ENCODE results near the gene DNASE1. TPM values are rescaled to one million over a fixed set of nuclear protein-coding genes. Genes with fewer than 3 reads are reported as not detected.
A peak's percentile ranks its signal among the peaks of the same experiment; 100 is the strongest.
"Not testable (repeated sequence)": the region's sequence is repeated elsewhere in the genome, so short reads cannot be mapped to it uniquely, and the experiment has no call there.

Gene DNASE1
- 4.9 and 5.4 TPM in 2 replicates for total RNA-seq (2014; rRNA removed; shearing (Covaris generic))
- 4.8 and 8.2 TPM in 2 replicates for polyA plus RNA-seq (2014; cell fraction: nucleus; rRNA removed)

- peak; percentile 64 for DNase-seq (ENCODE audit: extremely low read depth, low read depth)
Observed at GRCh38 chr16:3654249-3654991, at the start of gene DNASE1. Gene DNASE1 (plus strand): TSS chr16:3654691. CDS start chr16:3655374, 683 bp downstream.

- DNase-seq (ENCODE audit: extremely low read depth, low read depth), result no peak
Observed at GRCh38 chr16:3606441-3606840, 48.0 kb upstream of the DNASE1 start.

DNA sequence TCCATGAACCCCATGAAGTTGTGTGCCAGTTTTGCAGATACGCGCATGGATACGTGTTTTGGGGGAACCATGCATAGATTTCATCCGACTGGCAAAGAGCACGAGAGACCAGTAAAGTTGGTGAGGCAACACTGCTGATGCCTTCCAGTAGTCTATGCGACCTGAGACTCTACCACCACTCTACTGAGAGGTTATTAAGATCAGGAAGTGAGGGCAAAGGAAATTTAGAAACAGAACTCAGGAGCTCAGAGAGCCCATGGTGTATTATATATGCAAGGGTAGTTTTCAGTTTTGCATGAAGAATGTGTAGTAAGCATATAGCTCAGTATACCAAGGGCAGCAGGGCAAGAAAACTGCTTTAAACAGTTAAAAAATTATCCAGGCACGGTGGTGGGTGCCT, 47.3 kb upstream of the DNASE1 start:
- DNase-seq (ENCODE audit: extremely low read depth, low read depth), result no peak

DNA sequence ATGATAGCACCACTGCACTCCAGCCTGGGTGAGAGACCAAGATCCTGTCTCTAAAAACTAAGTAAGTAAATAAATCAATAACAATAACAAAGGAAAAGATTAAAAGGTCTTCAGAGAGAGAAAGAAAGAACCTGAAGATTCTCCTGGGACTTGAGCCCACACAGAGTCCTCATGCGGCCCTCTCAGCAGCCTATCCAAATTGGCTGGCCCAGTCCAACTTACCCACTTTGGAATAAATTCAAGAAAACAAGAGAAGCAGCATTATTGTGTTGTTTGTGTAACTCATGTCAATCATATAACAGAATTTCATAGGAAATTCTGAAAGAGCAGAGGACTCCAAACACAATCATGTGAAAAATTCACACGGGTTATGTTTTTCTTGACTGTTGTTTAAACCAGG, 46.9 kb upstream of the DNASE1 start:
- no peak for DNase-seq (ENCODE audit: extremely low read depth, low read depth)

GRCh38 chr16:3608069-3608468, 46.4 kb upstream of the DNASE1 start:
- no peak for DNase-seq (ENCODE audit: extremely low read depth, low read depth)

- DNase-seq (ENCODE audit: extremely low read depth, low read depth), result not testable (repeated sequence)
Observed at GRCh38 chr16:3608976-3609375, 45.5 kb upstream of the DNASE1 start.

DNA sequence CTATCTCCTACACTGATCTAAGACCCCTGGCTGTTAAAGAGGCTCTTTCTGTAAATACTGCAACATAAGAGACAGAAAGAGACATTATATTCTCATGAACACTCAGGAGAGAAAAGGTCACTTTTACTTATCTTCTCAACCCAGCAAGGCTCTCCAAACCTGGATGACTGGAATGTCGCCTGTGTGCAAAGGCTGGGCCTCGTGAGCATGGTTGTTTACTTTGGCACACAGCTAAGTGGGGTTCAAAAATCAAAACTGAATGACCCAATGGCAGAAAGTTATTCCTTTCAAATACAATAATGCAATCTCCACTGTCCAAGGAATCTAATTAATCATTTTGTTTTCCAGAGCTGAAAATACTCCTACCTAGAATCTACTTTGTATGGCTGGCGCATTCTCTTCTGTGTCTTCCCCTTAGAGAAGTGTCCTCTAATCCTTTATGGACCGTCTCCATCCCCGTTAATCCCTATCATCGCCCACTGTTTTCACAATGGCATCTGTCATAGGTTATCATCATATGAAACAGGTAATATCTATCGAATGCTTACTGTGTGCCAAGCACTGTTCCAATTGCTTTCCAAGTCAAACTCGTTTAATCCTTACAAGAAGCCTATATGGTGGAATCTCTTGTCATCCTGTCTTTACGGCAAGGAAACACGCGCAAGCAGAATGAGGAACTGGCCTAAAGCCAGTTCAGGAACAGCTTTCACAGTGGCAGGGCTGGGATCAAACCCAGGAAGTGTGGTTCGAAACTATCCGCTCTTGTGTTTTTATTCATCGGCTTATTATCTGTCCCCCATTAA, 44.4 kb upstream of the DNASE1 start:
- DNase-seq (ENCODE audit: extremely low read depth, low read depth), result no peak

DNA sequence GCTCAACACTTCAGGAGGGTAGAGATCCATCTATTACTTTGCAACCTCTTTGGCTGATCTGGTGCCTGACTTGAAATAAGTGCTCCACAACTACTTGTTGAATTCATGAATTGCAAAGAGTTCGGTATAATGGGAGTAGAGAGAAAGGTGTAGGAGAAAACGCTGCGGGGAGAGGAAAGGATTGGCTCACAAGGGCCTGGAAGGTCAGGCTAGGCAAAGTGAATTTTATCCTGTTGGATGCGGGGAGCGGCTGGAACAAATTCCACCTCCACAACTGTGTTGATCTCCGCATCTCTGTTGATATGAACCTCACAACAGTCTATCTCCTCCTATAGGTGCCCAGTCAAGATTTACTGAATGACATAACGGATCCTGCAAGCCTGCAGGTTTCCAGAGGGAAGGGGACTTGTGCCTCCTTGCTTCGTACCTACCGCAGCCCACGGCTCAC, 43.8 kb upstream of the DNASE1 start:
- no peak for DNase-seq (ENCODE audit: extremely low read depth, low read depth)

- peak; percentile 90 for DNase-seq (ENCODE audit: extremely low read depth, low read depth)
Observed at GRCh38 chr16:3611146-3611975, 43.1 kb upstream of the DNASE1 start, which contains the start of gene SLX4. Gene SLX4 (minus strand): TSS chr16:3611606. CDS start chr16:3608964, 2,642 bp downstream.

DNA sequence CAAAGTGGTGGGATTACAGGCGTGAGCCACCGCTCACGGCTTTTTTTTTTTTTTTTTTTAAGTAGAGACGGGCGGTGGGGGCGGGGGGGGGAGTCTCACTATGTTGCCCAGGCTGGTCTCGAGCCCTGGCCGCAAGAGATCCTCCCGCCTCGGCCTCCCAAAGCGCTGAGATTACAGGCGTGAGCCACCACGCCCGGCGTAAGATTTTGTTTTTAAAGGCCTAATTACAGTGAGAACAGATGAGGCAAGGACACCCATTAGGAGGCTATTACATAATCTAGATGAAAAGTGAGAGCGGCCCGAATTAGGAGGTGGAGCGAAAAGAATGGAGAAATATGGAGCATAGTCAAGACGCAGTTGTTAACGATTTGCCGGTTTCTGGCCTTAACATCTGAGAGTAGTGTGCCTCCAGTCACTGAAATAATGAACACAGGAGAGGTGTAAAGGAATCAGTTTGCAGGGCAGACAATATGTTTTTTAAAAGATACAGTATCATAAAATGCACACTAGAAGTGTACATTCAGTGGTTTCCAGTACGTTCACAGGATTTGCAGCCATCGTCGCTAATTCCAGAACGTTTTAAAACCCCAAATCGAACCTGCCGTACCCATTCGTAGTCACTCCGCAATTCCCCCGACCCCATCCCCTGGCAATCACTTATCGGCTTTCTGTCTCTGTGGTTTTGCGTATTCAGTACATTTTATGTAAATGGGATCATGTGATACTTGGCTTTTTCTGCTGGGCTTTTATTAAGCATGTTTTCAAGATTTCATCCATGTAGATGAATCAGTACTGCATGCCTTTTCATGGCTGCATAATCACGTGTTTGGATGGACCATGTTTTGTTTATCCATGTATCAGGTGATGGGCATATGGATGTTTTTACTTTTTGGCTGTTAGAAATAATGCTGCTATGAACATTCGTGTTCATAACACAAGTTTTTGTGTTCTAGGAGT, 41.7 kb upstream of the DNASE1 start:
- DNase-seq (ENCODE audit: extremely low read depth, low read depth), result no peak

DNA sequence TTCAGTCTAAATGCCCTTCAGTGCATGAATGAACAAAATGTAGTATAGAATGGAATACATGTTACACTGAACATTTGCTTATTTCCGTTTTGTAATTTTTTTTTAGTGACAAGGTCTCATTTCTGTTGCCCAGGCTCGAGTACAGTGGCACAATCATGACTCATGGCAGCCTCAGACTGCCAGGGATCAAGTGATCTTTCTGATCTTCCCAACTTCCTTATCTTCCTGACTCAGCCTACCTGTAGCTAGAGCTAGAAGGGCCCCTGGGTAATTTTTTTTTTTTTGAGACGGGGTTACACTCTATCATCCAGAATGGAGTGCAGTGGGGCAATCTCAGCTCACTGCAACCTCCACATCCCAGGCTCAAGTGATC, 35.7 kb upstream of the DNASE1 start:
- no peak for DNase-seq (ENCODE audit: extremely low read depth, low read depth)

DNA sequence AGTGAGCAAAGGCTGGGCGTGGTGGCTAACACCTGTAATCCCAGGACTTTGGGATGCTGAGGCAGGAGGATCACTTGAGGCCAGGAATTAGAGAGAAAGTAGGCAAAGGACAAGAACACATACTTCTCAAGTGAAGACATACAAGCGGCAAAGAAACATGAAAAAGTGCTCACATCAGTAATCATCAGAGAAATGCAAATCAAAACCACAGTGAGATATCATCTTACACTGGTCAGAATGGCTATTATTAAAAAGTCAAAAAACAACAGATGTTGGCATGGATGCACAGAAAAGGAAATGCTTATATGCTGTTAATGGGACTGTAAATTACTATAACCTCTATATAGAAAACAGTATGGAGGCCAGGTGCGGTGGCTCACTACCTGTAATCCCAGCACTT, 30.8 kb upstream of the DNASE1 start:
- no peak for DNase-seq (ENCODE audit: extremely low read depth, low read depth)

DNA sequence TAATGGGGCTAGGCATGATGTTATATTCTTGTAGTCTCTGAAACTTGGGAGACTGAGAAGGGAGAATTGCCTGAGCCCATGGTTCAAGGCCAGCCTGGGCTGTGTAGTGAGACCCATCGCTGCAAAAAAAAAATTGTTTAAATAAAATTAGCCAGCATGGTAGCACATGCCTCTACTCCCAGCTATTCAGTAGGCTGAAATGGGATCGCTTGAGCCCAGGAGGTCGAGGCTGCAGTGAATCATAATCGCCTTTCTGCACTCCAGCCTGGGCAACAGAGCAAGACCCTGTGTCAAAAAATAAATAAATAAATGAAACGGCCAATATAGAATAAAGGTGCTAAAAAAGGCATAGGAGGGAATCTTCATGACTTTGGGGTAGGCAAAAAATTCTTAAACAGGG, 29.2 kb upstream of the DNASE1 start:
- no peak for DNase-seq (ENCODE audit: extremely low read depth, low read depth)

GRCh38 chr16:3625911-3626732, 28.4 kb upstream of the DNASE1 start:
- DNase-seq (ENCODE audit: extremely low read depth, low read depth), result no peak

- DNase-seq (ENCODE audit: extremely low read depth, low read depth), result no peak
Observed at GRCh38 chr16:3637371-3637923, 17.0 kb upstream of the DNASE1 start.

GRCh38 chr16:3638916-3639644, 15.4 kb upstream of the DNASE1 start:
- no peak for DNase-seq (ENCODE audit: extremely low read depth, low read depth)

DNA sequence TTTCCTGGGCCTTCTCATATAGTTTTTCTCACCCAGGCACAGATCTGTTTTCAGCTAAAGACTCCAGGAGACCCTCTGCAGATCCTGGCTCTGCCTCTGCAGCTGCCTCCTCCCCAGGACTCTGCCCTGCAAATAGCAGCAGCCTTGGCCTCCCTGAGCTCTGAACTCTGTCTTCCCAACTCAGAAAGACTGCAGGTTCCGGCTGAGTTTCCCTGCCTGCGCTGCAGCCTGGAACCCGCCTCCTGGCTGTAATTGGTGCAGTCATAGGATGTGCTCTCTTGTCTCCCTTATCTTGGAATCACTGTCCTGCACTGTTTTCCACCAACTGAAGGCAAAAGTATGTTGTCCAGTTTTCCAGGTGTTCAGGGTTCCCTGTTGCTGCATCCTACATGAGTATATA, 14.3 kb upstream of the DNASE1 start:
- DNase-seq (ENCODE audit: extremely low read depth, low read depth), result no peak

All from NCI-H460 (cell line).